ENCODE results near the gene FBXW7.

GRCh38 chr4:152281822-152282221 is 254.1 kb downstream of the FBXW7 start:
- TF ChIP-seq CTCF (IDR thresholded peaks at IDR 0.05) (no peak), EZH2 (IDR thresholded peaks at IDR 0.05; ENCODE audit: borderline replicate concordance, insufficient read depth, low read depth, low read length, poor library complexity, severe bottlenecking) (no peak)
